Body of pancreas (tissue), 4 donors: ENCODE data around the gene LGALS3.

Experiments
- POLR2A ChIP-seq, 3 donors: fragments of 450-650 bp; IDR thresholded peaks; one replicate each; pipeline ENCODE4 v1.6.1; 2016; ENCODE audit warnings: antibody characterized with exemption in 3 of 3, mild to moderate bottlenecking in 2 of 3
- TF ChIP-seq, protein P1 (sequence below), 7 experiments: fragments of 450-650 bp in 4 of 7; fragments of 200-600 bp in 3 of 7; sonication (generic) in 3 of 7; IDR thresholded peaks; one replicate each; pipeline ENCODE4 v1.5.1; 2016 to 2019; ENCODE audit warnings: antibody characterized with exemption in 7 of 7

DNA sequence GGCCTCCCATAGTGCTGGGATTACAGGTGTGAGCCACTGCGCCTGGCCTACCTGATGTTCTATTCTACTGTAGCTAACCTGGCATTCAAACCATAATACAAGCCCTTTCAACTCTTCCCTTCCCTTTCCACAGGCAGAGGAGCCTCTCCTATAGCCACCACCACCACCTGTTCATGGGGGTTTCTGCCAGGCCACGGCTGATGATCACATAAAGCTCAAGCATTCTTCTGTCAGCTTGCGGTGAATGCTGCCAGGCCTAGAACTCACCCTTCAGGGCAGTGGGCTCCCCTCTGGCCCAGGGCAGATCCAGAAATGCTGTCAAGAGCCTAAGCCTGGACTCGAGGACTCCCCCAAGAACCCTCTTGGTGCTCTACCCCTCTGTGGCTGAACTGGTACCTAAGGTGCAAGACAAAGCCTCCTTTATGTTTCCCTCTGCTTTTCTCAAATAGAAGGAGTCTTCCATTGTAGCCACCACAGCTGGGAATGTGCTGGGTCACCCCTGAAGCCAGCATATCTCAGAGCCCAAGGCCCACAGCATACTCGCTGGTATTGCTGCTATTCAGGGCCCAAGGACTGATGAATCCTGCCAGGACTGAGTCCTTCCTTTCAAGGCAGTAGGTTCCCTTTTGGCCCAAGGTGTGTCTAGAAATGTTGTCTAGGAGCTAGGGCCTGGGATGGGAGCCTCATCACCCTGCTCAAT, 65.8 kb downstream of the LGALS3 start:
- TF ChIP-seq, protein P1, sequence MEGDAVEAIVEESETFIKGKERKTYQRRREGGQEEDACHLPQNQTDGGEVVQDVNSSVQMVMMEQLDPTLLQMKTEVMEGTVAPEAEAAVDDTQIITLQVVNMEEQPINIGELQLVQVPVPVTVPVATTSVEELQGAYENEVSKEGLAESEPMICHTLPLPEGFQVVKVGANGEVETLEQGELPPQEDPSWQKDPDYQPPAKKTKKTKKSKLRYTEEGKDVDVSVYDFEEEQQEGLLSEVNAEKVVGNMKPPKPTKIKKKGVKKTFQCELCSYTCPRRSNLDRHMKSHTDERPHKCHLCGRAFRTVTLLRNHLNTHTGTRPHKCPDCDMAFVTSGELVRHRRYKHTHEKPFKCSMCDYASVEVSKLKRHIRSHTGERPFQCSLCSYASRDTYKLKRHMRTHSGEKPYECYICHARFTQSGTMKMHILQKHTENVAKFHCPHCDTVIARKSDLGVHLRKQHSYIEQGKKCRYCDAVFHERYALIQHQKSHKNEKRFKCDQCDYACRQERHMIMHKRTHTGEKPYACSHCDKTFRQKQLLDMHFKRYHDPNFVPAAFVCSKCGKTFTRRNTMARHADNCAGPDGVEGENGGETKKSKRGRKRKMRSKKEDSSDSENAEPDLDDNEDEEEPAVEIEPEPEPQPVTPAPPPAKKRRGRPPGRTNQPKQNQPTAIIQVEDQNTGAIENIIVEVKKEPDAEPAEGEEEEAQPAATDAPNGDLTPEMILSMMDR (IDR thresholded peaks at IDR 0.05): no peak
- no peak for TF ChIP-seq POLR2A (IDR thresholded peaks at IDR 0.05)
